BJ (cell line): ENCODE data around the gene FUOM. TPM values are rescaled to one million over a fixed set of nuclear protein-coding genes. Genes with fewer than 3 reads are reported as not detected.

Experiments
- CTCF ChIA-PET: fragments of 350-600 bp; formaldehyde crosslinking; extraction: SDS; loops from one replicate; lab custom pipeline; 2021; ENCODE audit warnings: antibody characterized with exemption, inconsistent platforms; lab: Yijun Ruan, JAX
- POLR2A ChIA-PET: fragments of 300-600 bp; sonication (Branson Sonifier 250); formaldehyde crosslinking; extraction: SDS; loops from one replicate; lab custom pipeline; 2021; ENCODE audit warnings: antibody characterized with exemption; lab: Charles Lee
- DNase-seq: peaks from one replicate; pipeline ENCODE4 v3.0.0-alpha.2; 2011; ENCODE audit warnings: low read depth
- H3K27me3 ChIP-seq: 2 replicates; pipeline ENCODE4 v1.6.0; 2011; ENCODE audit warnings: low read length; ENCODE audit not compliant: control insufficient read depth, insufficient read depth
- H3K36me3 ChIP-seq: 2 replicates; pipeline ENCODE4 v1.5.1; 2011; ENCODE audit warnings: low read length; ENCODE audit not compliant: control insufficient read depth, insufficient read depth
- H3K4me3 ChIP-seq: 2 replicates; pipeline ENCODE4 v1.5.1; 2011; ENCODE audit warnings: low read depth, mild to moderate bottlenecking, control low read depth, low read length
- polyA plus RNA-seq: library from polyadenylated mRNA; depleted of rRNA; stranded (reverse); fragments of >200 nt; gene quantifications from 2 replicates; pipeline ENCODE4 v1.2.3, GENCODE V29; 2011
- TF ChIP-seq, protein P1 (sequence below): IDR thresholded peaks from 2 replicates; pipeline ENCODE4 v1.5.1; 2011; ENCODE audit warnings: low read depth, mild to moderate bottlenecking, control low read depth, inconsistent platforms, low read length, moderate library complexity; ENCODE audit not compliant: insufficient read depth

FUOM gene
- polyA plus RNA-seq, 1 experiment = 49.8 TPM

DNA sequence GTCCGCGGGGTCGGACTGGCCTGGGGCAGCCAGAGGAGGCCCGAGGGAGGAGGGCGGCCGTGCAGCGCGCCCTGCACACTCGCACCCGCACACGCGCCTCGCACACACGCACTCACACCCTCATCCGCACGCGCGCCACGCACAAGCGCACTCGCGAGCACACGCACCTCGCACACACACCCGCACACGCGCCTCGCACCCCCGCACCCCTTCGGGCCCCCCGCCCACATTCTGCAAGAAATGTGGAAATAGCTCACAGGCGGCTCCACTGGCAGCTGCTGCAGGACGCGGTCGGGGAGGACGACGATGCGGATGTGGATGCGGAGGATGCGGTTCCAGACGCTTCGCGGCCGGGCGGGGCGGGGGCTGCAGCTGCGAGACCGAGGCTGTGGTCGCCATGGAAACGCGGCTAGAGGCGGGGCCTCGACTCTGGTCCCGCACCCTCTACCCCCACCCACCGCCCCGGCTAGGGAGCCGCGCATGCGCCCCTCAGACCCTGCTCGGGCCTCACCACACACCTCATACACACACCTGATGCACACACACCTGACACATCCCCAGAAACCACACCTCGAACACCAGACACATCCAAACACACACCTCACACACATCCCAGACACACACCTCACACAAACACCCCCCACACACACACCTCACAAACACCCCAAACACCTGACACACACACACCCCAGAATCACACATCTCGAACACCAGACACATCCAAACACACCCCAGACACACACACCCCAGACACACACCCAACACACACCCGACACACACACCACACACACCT lies 21.0 kb downstream of the FUOM start, which contains the start of gene CALY:
TSS of gene CALY (minus strand) at position 320 of the 793 bp plus-strand sequence. CDS start 7,907 bp downstream, outside the sequence.
- DNase-seq = no peak
- H3K27me3 ChIP-seq = peaks cover 24% of the 10 kb centered on the region
- CTCF ChIA-PET = no interaction called here

GRCh38 chr10:133336118-133336576 lies 21.7 kb downstream of the FUOM start:
- CTCF ChIA-PET = no interaction called here
- Histone ChIP-seq H3K27me3 (peaks cover 23% of the 10 kb centered on the region), H3K4me3 (no peak overlapping the region), H3K36me3 (no peaks in the 10 kb centered on the region)
- DNase-seq = no peak
- TF ChIP-seq, protein P1, sequence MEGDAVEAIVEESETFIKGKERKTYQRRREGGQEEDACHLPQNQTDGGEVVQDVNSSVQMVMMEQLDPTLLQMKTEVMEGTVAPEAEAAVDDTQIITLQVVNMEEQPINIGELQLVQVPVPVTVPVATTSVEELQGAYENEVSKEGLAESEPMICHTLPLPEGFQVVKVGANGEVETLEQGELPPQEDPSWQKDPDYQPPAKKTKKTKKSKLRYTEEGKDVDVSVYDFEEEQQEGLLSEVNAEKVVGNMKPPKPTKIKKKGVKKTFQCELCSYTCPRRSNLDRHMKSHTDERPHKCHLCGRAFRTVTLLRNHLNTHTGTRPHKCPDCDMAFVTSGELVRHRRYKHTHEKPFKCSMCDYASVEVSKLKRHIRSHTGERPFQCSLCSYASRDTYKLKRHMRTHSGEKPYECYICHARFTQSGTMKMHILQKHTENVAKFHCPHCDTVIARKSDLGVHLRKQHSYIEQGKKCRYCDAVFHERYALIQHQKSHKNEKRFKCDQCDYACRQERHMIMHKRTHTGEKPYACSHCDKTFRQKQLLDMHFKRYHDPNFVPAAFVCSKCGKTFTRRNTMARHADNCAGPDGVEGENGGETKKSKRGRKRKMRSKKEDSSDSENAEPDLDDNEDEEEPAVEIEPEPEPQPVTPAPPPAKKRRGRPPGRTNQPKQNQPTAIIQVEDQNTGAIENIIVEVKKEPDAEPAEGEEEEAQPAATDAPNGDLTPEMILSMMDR = no peak
- POLR2A ChIA-PET = no interaction called here

More for the DNA sequence above, 21.0 kb downstream of the FUOM start, which contains the start of gene CALY:
- TF ChIP-seq, protein P1 = no peak
- peak within 1 kb of the TSS; percentile 36 for H3K4me3 ChIP-seq
- no peaks in the 10 kb centered on the region for H3K36me3 ChIP-seq
- POLR2A ChIA-PET = no interaction called here

- TF ChIP-seq, protein P1 = no peak
- ChIA-PET POLR2A (no interaction called here), CTCF (no interaction called here)
- Histone ChIP-seq H3K4me3 (peak overlapping the region; percentile 36), H3K27me3 (peaks cover 25% of the 10 kb centered on the region), H3K36me3 (no peaks in the 10 kb centered on the region)
- no peak for DNase-seq
These were observed 22.3 kb downstream of the FUOM start for GRCh38 chr10:133335246-133336117.

DNA sequence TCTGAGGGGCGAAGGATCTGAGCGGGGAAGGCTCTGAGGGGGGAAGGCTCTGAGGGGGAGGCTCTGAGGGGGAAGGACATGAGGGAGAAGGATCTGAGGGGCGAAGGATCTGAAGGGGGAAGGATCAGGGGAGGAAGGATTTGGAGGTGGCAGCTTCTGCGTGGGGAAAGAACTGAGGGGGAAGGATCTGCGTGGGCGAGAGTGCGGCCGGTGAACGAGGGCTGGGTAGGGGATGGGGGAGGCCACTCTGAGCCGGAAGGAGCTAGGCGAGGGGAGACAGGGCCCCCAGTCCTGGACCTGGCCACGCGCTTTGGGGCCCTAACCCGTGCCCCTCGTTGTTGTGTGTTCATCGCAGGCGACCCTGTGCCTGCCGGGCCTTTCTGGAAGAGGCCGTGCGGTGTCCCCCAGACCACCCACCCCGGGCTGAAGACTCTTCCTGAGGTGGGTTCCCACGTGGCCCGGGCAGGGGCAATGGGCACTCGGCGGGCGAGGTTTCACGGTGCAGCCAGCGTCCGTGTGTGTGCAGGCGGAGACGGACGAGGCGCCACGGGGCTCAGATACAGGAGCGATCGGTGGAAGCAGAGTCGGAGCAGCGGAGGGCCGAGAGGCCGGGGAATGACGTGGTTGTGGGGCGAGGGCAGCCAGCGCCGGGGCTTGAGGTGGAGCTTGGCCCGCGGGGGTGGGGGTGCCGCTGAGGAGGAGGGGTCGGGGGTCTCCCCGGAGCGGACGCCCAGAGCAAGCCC lies 23.1 kb downstream of the FUOM start:
- CTCF ChIA-PET = no interaction called here
- DNase-seq = no peak
- Histone ChIP-seq H3K27me3 (peaks cover 25% of the 10 kb centered on the region), H3K4me3 (peak overlapping the region; percentile 36), H3K36me3 (no peaks in the 10 kb centered on the region)
- POLR2A ChIA-PET = no interaction called here
- TF ChIP-seq, protein P1 = no peak
